HG02943 (cell line): ENCODE results near the gene UQCR11.

Experiments
- ATAC-seq: cut with Tn5 transposase; IDR thresholded peaks from one replicate; pipeline ENCODE4 v1.9.1; 2021; ENCODE audit warnings: mild to moderate bottlenecking, low read depth, moderate library complexity; ENCODE audit not compliant: unreplicated experiment

Gene UQCR11

GRCh38 chr19:1636325-1637236 lies 31.3 kb upstream of the UQCR11 start:
- ATAC-seq: no peak

DNA sequence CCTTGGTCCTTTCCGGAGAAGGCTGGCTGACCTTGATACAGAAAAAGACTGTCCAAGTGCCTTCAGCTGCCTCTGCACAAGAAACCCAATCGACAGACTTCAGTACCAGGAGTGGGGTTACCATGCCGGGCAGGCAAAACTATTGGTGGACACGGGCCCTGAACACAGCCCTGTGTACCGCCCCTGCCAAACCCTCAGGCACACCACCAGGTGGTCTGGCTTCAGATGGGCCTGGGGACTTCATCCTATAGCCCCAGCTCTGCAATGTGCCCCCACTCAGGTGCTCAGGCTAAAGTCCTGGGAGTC lies 29.6 kb upstream of the UQCR11 start:
- ATAC-seq: no peak

DNA sequence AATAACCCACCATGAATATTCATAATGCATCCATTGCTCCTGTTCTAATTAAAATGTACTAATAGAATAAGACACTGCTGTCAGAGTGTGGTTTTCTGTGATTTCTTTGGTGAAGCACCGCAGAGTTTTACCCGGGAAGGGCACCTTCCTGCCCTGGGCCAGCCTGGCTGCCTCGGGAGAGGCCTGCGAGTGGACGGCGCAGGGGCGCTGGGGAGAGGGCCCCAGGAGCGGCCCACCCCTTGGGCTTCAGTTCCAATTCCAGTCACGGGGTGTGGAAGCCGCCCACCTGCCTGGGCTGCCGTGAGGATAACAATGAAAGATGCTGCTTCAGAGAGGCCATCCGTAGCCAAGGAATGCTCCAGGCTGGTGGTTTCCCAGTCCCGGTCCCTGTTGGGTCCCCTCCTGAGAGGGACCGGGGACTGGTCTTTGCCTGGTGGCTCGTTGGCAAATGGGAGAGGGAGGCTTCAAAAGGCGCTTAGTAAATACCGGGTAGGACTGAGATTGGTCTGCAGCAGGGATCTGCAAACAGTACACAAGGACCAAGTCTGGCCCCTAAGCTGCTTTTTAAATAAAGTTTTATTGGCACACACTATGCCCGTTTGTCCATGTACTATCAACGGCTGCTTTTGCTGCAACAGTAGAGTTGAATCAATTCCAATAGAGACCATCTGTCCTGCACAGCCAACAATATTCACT lies 29.1 kb upstream of the UQCR11 start:
- no peak for ATAC-seq

DNA sequence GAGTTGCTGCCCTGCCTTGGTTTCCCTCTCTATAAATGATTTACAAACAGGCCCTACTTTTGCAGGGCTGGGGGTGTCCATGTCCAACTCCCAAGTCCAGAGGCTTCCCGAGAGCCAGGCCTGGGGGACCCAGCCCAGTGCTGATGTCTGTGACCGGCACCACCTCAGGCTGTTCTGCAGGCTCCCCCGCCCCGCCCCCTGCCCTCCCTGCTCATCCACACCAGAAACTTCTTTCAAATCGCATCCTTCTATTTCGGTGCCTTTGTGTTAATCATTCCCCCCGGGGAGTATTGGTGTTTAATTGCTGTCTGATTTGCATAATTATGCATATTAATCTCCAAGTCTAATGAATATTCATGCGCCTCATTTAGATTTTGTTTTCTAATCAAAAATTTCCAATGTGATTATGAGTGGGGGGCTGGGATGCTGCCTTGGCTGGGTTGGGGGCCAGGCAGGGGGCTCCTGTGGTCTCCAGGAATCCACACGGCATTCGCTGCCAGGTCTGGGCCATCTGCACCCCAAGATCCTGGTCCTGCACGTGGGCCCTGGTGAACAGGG lies 28.1 kb upstream of the UQCR11 start:
- no peak for ATAC-seq

DNA sequence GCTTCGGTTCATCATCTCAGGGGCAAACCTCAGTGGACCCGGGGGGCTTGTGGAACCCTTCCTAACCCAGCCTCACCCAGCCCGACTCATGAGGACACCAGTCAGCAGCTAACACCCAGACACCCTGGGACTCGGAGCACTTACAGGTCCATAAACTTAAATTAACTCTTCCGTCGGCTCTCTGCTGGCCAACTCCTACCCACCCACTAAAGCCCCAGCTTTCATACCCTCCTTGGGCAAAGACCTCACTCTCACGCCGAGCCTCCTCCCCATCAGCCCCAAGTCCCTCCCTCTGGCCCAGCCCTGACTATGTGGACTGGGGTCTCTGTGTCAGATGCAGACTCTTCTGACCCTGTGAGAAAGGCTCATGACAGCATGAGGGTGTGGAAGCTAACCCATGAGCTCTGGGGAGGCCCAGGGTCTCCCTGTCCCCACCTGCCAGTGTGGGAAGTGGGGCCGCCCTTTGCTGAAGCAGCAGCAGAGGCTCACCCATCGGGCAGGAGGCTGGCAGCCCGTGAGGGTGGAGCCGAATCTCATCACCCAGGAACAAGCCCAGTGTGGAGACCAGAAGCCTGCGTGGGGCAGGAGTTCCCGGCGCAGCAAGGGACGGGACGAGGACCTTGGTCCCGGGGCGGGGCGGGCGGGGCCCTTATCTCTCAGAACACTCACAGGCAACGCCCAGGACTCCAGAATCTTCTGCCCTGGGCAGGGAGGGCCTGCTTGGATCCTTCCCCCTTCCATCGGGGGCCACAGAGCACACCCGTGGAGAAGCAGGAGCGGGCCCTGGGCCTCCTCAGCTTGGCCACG lies 27.4 kb upstream of the UQCR11 start:
- ATAC-seq: no peak

DNA sequence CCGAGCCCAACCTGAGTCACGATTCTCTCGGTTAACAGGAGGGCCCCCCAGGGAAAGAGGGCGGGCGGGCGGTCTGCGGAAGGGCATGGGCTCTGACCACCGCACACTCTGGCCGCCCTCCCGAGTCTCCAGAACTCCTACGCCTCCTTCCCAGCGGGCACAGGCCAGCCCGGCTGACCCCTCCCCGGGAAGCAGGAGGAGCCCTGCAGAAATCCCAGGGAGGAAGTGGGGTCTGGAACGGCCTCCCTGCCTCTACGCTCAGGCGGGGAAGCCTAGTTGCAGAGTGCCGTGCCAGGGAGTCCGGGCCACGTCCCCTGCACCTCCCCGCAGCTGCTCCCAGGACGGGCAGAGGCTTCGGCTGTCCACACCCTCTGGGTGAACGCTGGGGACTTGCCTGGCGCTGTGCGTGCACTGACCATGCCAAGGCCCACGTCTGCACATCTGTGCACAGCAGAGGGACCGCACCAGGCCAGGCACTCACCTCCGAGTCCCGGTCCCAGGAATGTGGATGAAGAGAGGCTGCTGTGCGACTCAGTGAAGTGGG lies 26.4 kb upstream of the UQCR11 start:
- no peak for ATAC-seq

DNA sequence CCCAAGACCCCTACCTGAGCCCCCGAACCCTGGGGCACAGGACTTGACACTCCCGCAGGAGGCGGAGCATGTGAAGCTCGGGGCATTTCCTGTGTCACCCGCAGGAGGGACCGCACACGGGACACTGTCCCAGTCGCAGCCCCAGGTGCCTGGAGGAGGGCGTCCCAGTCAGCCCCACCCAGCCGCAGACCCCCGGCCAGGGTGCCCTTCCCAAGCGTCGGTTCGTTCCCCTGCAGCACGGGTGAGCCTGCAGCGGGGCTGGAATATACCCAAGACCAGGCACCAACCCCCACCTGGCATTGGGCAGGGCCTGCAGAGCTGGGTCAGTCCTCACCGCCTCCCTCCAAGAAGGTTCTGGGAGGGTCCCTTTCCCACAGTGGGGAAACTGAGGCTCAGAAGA lies 25.5 kb upstream of the UQCR11 start:
- no peak for ATAC-seq

DNA sequence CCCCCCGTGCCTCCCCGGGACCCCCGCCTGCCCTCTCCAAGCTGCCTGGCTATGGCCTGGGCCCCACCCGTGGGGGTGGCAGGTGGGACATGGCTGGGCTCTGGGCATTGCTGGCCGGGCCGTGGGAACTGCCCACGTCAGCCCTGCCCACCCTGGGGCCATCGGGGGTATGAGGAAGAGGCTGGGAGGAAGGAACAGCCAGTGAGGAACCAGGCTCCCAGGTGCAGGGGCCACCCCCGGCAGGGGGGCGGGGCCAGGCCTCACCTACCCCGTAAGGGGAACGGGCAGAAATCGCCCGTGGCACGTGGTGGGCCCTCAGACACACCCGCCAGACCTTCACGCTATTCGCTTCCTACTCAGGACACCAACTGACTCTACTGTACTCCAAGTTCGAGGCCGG lies 24.8 kb upstream of the UQCR11 start:
- ATAC-seq: no peak

- ATAC-seq: no peak
Observed at GRCh38 chr19:1629256-1629808, 24.1 kb upstream of the UQCR11 start.

GRCh38 chr19:1627194-1627593 lies 21.9 kb upstream of the UQCR11 start:
- no peak for ATAC-seq

GRCh38 chr19:1626417-1627010 lies 21.3 kb upstream of the UQCR11 start:
- no peak for ATAC-seq

DNA sequence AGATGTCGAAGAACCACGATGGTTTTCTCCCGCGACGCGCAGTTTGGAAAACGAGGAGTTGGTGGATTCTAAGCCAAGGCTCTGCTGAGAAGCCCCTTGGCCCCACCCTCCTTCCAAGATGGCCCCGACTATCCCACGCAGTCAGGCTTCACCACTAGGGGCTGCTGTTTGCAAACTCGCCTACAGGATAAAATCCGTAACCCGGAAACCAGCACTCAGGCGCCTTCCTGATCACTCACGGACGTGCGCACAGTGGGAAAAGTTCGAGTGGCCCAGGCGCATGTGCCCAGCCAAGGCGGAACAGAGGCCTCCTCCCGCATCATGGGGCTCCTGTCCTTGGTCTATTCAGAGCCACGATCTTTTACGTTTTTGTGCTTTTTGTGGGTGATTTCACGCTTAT lies 19.2 kb upstream of the UQCR11 start:
- no peak for ATAC-seq

- no peak for ATAC-seq
Observed at GRCh38 chr19:1622541-1622940, 17.3 kb upstream of the UQCR11 start.

- no peak for ATAC-seq
Observed at GRCh38 chr19:1622007-1622406, 16.7 kb upstream of the UQCR11 start.

- ATAC-seq: no peak
Observed at GRCh38 chr19:1621574-1621973, 16.3 kb upstream of the UQCR11 start.

GRCh38 chr19:1621021-1621420 lies 15.8 kb upstream of the UQCR11 start:
- ATAC-seq: no peak

- no peak for ATAC-seq
Observed at GRCh38 chr19:1620502-1620901, 15.2 kb upstream of the UQCR11 start.

DNA sequence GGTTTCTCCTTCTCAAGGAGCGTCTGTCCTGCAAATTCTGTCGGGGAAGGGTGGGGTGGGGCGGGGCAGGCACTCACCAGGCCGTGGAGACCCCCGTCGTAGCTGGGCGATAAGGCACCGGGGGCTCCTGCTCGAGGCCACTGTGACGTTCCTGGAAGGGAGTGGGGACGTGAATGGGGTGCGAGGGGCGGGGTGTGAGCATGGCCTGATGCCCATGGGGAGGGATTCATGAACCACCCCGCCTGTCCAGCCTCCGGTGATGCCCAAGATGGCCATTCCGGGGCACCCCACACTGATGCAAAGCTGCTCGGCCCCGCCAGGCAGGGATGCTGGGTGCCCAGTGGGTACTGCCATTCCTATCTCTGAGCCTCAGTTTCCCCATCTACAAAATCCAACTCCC lies 14.4 kb upstream of the UQCR11 start:
- ATAC-seq: no peak

- no peak for ATAC-seq
Observed at GRCh38 chr19:1619094-1619439, 13.8 kb upstream of the UQCR11 start.
